SK-N-MC (cell line): ENCODE measurements around the gene SPATA45.
"Not testable (repeated sequence)": the region's sequence is repeated elsewhere in the genome, so short reads cannot be mapped to it uniquely, and the experiment has no call there.

ENCODE experiments used
- DNase-seq: peaks from one replicate; pipeline ENCODE4 v3.0.0-alpha.2; 2011; ENCODE audit warnings: low read depth, low spot score
- H3K27ac ChIP-seq: fragments of 200-600 bp; sonication (generic); 2 replicates; pipeline ENCODE4 v1.5.1; 2016; ENCODE audit warnings: mixed run types
- H3K36me3 ChIP-seq: fragments of 200-600 bp; sonication (generic); 2 replicates; pipeline ENCODE4 v1.6.1; 2017; ENCODE audit warnings: antibody characterized with exemption, low read length, mixed read lengths; ENCODE audit not compliant: insufficient read depth
- H3K4me3 ChIP-seq: fragments of 200-600 bp; sonication (generic); 2 replicates; pipeline ENCODE4 v1.5.1; 2016
- H3K9ac ChIP-seq: fragments of 200-600 bp; sonication (generic); 2 replicates; pipeline ENCODE4 v1.8.0; 2017; ENCODE audit warnings: mixed run types, mixed read lengths; ENCODE audit not compliant: insufficient read length
- H3K9me3 ChIP-seq: fragments of 200-600 bp; sonication (generic); 2 replicates; pipeline ENCODE4 v1.6.1; 2017; ENCODE audit warnings: low read depth, mild to moderate bottlenecking, antibody characterized with exemption, low read length, moderate library complexity, mixed read lengths
- EZH2 ChIP-seq: fragments of 200-600 bp; sonication (generic); IDR thresholded peaks from one replicate; pipeline ENCODE4 v1.6.1; 2017; ENCODE audit warnings: antibody characterized with exemption
- FOXP2 ChIP-seq: optimal IDR thresholded peaks from 2 replicates; pipeline ENCODE3; 2011; ENCODE audit warnings: mild to moderate bottlenecking, moderate library complexity; ENCODE audit not compliant: insufficient read depth; ENCODE audit errors: extremely low read length, control extremely low read depth
- POLR2AphosphoS5 ChIP-seq: IDR thresholded peaks from 2 replicates; pipeline ENCODE4 v1.6.1; 2012; ENCODE audit warnings: mild to moderate bottlenecking, low read depth, low read length, borderline replicate concordance

SPATA45 gene

DNA sequence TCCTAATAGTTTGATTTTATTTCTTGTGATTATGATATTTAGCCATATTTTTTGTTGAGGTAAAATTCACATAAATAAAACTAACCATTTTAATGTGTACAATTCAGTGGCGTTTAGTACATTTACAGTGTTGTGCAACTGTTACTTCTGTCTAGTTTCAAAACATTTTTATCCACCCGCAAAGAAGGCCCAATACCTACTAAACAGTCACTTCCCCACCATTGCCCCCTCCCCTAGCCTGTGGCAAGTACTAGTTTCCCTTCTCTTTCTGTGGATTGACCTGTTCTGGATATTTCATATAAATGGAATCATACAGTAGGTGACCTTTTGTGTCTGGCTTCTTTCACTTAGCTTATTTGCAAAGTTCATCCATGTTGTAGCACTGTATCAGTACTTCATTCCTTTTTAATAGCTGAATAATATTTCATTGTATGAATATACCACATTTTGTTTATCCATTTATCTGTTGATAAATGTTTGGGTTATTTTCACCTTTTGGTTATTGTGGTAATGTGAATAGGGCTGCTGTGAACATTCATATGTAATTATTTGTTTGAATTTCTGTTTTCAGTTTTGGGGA lies 14.8 kb upstream of the SPATA45 start:
- Histone ChIP-seq H3K9me3 (no peaks in the 10 kb centered on the region), H3K27ac (no peak overlapping the region), H3K9ac (no peak overlapping the region), H3K4me3 (no peak overlapping the region), H3K36me3 (peaks cover 35% of the 10 kb centered on the region)
- TF ChIP-seq EZH2 (no peak), FOXP2 (no peak), POLR2AphosphoS5 (no peak)
- no peak for DNase-seq

- no peak overlapping the region; the same call in 1 of the 2 replicates for H3K27ac ChIP-seq
- no peak overlapping the region for H3K9ac ChIP-seq
- no peaks in the 10 kb centered on the region for H3K9me3 ChIP-seq
- H3K36me3 ChIP-seq, result peaks cover 27% of the 10 kb centered on the region
- H3K4me3 ChIP-seq, result peak overlapping the region; percentile 26
- TF ChIP-seq FOXP2 (no peak), EZH2 (no peak), POLR2AphosphoS5 (no peak)
- no peak for DNase-seq
Measured at GRCh38 chr1:212860713-212861581, 13.5 kb upstream of the SPATA45 start.

- Histone ChIP-seq H3K9me3 (no peaks in the 10 kb centered on the region), H3K4me3 (peak overlapping the region; percentile 98), H3K9ac (peak overlapping the region; percentile 75), H3K27ac (0 out of 2 replicates have a peak overlapping the region, but pooled peaks have one; percentile 36), H3K36me3 (peaks cover 20% of the 10 kb centered on the region)
- no peak for TF ChIP-seq FOXP2
- no peak for TF ChIP-seq POLR2AphosphoS5
- TF ChIP-seq EZH2, result no peak
- DNase-seq, result no peak
Measured at GRCh38 chr1:212858461-212859265, 11.2 kb upstream of the SPATA45 start.

DNA sequence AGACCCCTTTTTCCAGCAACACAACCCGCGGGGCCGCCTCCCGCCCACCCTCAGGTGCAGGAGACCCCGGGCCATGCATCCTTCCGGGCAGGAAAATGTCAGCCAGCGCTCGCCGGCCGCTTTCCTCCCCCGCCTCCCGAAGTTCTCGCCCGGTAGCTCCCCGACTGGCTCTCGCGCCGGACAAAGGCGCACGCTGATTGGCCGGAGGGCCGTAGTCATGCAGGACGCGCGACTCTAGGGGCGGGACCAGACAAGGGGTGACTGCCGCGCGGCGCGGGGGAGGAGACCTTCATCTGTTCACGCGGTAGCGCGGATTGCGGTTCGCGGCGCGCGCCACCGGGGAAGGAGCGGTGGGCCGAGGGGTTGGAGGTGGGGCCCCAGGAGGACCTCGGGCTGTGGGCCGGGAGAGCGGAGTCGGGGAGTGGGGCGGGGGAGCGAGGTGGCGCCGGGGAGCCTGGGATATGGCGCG lies 10.6 kb upstream of the SPATA45 start, which contains the start of gene FLVCR1:
TSS of gene FLVCR1 (plus strand) at position 284 of the 469 bp plus-strand sequence. CDS start at position 462, 178 bp downstream.
- Histone ChIP-seq H3K27ac (peak within 1 kb of the TSS; percentile 46; the same call in 1 of the 2 replicates), H3K9me3 (no peaks in the 10 kb centered on the region), H3K9ac (peak within 1 kb of the TSS; percentile 81), H3K36me3 (peaks cover 18% of the 10 kb centered on the region), H3K4me3 (peak within 1 kb of the TSS; percentile 98)
- TF ChIP-seq FOXP2, result no peak
- TF ChIP-seq EZH2, result no peak
- TF ChIP-seq POLR2AphosphoS5, result peak; percentile 90
- DNase-seq, result peak; percentile 14

DNA sequence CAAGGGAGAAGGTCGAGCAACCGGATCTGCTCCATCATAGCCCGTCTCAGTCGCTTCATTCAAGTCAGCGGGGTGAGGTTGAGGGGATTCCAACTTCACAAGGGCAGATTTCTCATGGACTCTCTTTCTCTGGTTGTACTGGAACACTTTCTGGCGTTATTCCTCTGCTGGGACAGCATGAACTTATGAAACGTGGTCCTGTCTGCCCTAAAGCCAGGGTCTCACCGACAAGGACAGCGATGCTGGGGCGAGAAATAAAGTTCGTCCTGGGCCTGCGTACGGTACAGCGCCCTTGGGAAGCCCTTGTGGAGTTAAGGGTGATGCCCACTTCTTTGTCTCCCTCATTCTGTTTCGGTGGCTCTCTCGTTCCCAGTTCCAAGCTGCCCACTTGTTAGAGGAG lies 9.3 kb upstream of the SPATA45 start:
- Histone ChIP-seq H3K4me3 (no peak overlapping the region), H3K9me3 (no peaks in the 10 kb centered on the region), H3K27ac (no peak overlapping the region), H3K36me3 (peaks cover 9% of the 10 kb centered on the region), H3K9ac (no peak overlapping the region)
- no peak for TF ChIP-seq EZH2
- TF ChIP-seq FOXP2, result no peak
- no peak for TF ChIP-seq POLR2AphosphoS5
- no peak for DNase-seq

DNA sequence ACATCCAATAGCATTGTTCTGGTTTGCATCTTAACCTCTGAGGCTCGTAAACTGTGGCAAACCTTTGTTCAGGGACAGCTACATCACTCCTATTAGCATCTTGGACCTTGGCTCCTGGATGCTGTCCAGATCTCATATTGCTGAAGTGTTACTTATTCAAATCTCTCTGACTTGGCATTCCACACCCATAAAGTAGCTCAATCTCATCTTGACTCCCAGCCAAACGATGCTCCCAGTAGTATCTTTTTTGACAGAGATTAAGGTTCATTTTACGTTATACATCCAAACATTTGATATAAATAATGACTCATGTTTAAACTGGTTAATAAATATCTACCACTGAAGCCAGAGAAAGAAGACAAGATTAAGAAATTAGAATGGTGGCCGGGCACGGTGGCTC lies 6.2 kb upstream of the SPATA45 start:
- no peak overlapping the region for H3K4me3 ChIP-seq
- TF ChIP-seq POLR2AphosphoS5 (no peak), FOXP2 (no peak), EZH2 (no peak)
- H3K9me3 ChIP-seq, result no peaks in the 10 kb centered on the region
- no peaks in the 10 kb centered on the region for H3K36me3 ChIP-seq
- no peak overlapping the region for H3K27ac ChIP-seq
- H3K9ac ChIP-seq, result no peak overlapping the region
- DNase-seq, result no peak

GRCh38 chr1:212852105-212852688 lies 4.7 kb upstream of the SPATA45 start:
- no peak for DNase-seq
- no peak overlapping the region for H3K27ac ChIP-seq
- no peak overlapping the region for H3K9ac ChIP-seq
- H3K9me3 ChIP-seq, result no peaks in the 10 kb centered on the region
- H3K4me3 ChIP-seq, result no peak overlapping the region
- TF ChIP-seq FOXP2, result no peak
- no peak for TF ChIP-seq EZH2
- TF ChIP-seq POLR2AphosphoS5, result no peak
- no peaks in the 10 kb centered on the region for H3K36me3 ChIP-seq

DNA sequence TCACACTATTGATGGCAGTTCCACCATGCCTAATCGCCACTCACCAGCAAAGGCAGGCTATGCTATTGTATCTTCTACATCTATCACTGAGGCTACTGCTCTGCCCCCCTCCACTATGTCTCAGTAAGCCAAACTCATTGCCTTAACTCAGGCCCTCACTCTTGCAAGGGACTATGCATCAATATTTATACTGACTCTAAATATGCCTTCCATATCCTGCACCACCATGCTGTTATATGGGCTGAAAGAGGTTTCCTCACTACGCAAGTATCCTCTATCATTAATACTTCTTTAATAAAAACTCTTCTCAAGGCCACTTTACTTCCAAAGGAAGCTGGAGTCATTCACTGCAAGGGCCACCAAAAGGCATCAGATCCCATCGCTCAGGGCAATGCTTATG lies 2.9 kb downstream of the SPATA45 start:
- not testable (repeated sequence) for H3K27ac ChIP-seq, H3K9ac ChIP-seq, H3K9me3 ChIP-seq, H3K4me3 ChIP-seq, H3K36me3 ChIP-seq, DNase-seq
